ENCODE measurements around the gene WDR59.

GRCh38 chr16:74991593-74992403 is 6.9 kb upstream of the WDR59 start:
- TF ChIP-seq CTCF (IDR thresholded peaks at IDR 0.05) (no peak), POLR2A (IDR thresholded peaks at IDR 0.05) (no peak)
